HPDE6-E6E7 (cell line): ENCODE results near the gene ABCC1.
"Not testable (repeated sequence)": the region's sequence is repeated elsewhere in the genome, so short reads cannot be mapped to it uniquely, and the experiment has no call there.

Experiments
- DNase-seq: peaks from one replicate; pipeline ENCODE4 v3.0.0; 2011; ENCODE audit warnings: missing footprints; ENCODE audit errors: extremely low spot score

The ABCC1 gene

GRCh38 chr16:16158082-16158658, 208.8 kb downstream of the ABCC1 start:
- no peak for DNase-seq

- no peak for DNase-seq
These were observed 209.4 kb downstream of the ABCC1 start for GRCh38 chr16:16158741-16159374.

GRCh38 chr16:16159662-16160061, 210.2 kb downstream of the ABCC1 start:
- DNase-seq: no peak

- no peak for DNase-seq
These were observed 211.9 kb downstream of the ABCC1 start for GRCh38 chr16:16161319-16161718.

GRCh38 chr16:16161840-16162239, 212.4 kb downstream of the ABCC1 start:
- not testable (repeated sequence) for DNase-seq

GRCh38 chr16:16162591-16162990, 213.2 kb downstream of the ABCC1 start:
- no peak for DNase-seq

- no peak for DNase-seq
These were observed 213.7 kb downstream of the ABCC1 start for GRCh38 chr16:16163109-16163508.

- no peak for DNase-seq
These were observed 214.2 kb downstream of the ABCC1 start for GRCh38 chr16:16163571-16163970.

GRCh38 chr16:16164243-16164642, 214.8 kb downstream of the ABCC1 start:
- no peak for DNase-seq

GRCh38 chr16:16166085-16166484, 216.7 kb downstream of the ABCC1 start:
- no peak for DNase-seq

- DNase-seq: no peak
These were observed 217.5 kb downstream of the ABCC1 start for GRCh38 chr16:16166949-16167348.

- no peak for DNase-seq
These were observed 218.5 kb downstream of the ABCC1 start for GRCh38 chr16:16167927-16168326.

- no peak for DNase-seq
These were observed 219.0 kb downstream of the ABCC1 start for GRCh38 chr16:16168431-16168830.

GRCh38 chr16:16169615-16170014, 220.2 kb downstream of the ABCC1 start:
- DNase-seq: no peak

- DNase-seq: no peak
These were observed 222.0 kb downstream of the ABCC1 start for GRCh38 chr16:16171332-16171919.

- no peak for DNase-seq
These were observed 223.6 kb downstream of the ABCC1 start for GRCh38 chr16:16172991-16173390.

- no peak for DNase-seq
These were observed 225.9 kb downstream of the ABCC1 start for GRCh38 chr16:16175296-16175695.

GRCh38 chr16:16176328-16176727, 226.9 kb downstream of the ABCC1 start:
- no peak for DNase-seq

GRCh38 chr16:16178455-16179162, 229.2 kb downstream of the ABCC1 start:
- DNase-seq: no peak

- DNase-seq: not testable (repeated sequence)
These were observed 232.3 kb downstream of the ABCC1 start for GRCh38 chr16:16181748-16182147.

- no peak for DNase-seq
These were observed 233.5 kb downstream of the ABCC1 start for GRCh38 chr16:16182918-16183317.

GRCh38 chr16:16183562-16183961, 234.1 kb downstream of the ABCC1 start:
- no peak for DNase-seq

GRCh38 chr16:16184594-16184993, 235.2 kb downstream of the ABCC1 start:
- DNase-seq: no peak
